GM21825 (cell line): ENCODE measurements around the gene COPS6.

Experiments used
- ATAC-seq: cut with Tn5 transposase; IDR thresholded peaks from one replicate; pipeline ENCODE4 v1.9.1; 2021; ENCODE audit warnings: mild to moderate bottlenecking, moderate library complexity; ENCODE audit not compliant: unreplicated experiment

COPS6 gene

DNA sequence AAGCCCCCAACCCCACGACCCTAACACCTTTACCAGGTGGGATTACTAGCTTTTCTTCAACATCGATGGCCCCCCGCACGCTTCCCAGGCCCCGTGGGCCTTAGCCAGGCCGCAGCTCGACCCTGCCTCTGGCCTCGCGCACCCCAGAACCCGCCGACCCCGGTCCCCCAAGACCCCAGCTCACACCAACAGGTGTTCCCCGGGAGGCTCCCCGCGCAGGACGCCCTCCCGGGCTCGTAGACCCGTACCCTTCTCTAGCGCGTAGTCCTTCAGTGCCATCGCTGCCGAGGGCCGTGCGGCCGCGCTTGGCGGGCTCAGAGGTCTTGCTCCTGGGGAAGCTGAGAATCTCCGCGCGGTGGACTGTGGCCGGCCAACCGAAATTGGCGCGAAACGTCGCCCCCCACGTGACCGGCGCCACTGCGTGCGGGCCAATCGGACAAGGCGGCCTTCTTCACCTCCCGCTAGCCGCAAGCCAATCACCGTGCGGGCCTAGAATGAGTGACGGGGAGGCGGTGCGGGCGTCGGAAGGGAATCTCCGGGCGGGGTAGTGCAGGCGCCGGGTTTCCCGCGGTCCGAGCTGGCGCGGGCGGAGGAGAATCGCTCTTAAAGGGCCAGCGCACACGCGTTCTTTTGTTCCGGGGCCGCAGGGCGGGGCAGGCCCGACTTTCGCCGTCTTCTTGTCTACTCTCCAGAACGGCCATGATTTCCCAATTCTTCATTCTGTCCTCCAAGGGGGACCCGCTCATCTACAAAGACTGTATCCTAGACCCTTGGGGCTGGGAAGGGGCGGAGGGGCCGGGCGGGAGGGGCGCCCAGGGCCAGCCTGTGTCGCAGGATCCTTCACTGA lies 12.5 kb downstream of the COPS6 start, which contains the start of the genes AP4M1 and MCM7:
TSS of gene AP4M1 (plus strand) at position 628 of the 847 bp plus-strand sequence. CDS start at position 700, 72 bp downstream.
TSS of gene MCM7 (minus strand) at position 382 of the 847 bp plus-strand sequence. CDS start at position 279, 103 bp downstream.
- ATAC-seq = peak; percentile 82

DNA sequence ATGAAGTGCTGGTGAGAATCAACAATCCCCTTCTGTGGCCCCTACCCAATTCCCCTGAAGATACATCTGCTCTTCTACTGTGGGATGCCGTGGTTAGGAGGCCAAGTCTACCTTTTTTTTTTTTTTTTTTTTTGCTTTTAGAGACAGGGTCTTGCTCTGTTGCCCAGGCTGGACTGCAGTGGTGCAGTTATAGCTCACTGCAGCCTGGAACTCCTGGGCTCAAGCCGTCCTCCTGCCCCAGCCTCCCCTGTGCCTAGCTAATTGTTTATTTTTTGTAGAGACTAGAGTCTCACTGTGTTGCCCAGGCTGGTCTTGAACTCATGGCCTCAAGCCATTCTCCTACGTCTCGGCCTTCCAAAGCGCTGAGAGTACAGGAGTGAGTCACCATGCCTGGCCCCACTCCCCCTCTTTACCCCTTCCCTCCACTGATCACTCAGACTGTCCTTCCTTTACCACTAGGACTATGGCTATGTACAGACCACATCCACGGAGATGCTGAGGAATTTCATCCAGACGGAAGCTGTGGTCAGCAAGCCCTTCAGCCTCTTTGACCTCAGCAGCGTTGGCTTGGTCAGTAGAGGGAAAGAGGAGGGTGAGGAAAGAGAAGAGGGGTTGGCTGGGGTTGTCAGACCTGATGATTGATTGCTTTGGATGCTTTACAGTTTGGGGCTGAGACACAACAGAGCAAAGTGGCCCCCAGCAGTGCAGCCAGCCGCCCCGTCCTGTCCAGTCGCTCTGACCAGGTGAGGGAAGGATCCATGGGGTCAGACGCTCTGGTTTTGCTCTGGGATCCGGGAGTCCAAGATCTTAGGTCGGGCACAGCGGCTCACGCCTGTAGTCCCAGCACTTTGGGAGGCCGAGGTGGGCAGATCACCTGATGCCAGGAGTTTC lies 14.4 kb downstream of the COPS6 start:
- no peak for ATAC-seq

DNA sequence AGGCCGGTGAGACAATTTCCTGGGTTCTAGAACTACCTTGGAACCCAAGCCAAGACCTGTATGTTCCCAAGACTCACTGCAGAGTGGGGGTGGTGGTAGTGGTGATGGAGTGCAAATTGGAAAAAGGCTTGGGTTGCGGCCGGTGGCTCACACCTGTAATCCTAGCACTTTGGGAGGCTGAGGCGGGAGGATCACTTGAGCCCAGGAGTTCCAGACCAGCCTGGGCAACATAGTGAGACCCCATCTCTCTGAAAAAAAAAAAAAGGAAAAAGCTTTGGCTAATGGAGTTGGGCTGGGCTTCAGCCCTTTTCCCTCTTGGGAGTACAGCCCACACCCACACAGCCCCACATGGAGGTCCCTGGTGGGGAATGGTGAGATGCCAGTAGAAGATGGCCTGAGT lies 16.8 kb downstream of the COPS6 start:
- no peak for ATAC-seq

DNA sequence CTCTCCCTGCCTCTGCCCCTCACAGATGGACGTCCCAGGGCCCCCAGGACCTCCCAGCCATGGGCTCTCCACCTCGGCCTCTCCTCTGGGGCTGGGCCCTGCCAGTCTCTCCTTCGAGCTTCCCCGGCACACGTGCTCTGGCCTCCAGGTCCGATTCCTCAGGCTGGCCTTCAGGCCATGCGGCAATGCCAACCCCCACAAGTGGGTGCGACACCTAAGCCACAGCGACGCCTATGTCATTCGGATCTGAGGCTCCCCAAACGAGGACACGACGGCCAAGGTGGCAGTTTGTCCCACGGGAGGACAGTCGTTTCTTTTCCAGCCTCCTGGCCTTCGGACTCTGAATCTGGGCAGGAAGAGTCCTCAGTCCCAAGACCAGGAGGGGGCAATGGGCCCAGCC lies 17.9 kb downstream of the COPS6 start:
- ATAC-seq = no peak

- ATAC-seq = no peak
Measured at GRCh38 chr7:100107125-100107737, 18.5 kb downstream of the COPS6 start.

DNA sequence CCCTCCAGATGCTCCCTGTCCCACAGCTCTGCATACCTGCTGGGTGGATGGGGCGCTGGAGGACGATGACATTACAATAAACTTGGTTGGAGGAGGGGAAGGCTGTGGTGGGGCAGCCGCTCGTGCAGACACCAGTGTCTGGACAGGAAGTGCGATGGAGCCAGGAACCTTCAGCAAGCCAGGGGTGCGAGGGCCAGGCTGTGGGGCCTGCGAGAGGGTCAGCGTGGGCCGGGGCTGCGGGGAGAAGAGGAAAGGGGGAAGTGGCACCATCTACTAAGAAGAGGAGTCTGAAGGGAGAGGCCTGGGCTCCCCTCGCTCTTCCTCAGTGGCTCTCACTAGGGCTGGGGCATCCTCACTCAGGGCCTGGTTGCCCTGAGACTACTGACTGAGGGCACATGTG lies 19.1 kb downstream of the COPS6 start:
- ATAC-seq = no peak

GRCh38 chr7:100109521-100110163 lies 20.9 kb downstream of the COPS6 start:
- ATAC-seq = no peak

- no peak for ATAC-seq
Measured at GRCh38 chr7:100111156-100111555, 22.4 kb downstream of the COPS6 start.

GRCh38 chr7:100111914-100112313 lies 23.1 kb downstream of the COPS6 start:
- no peak for ATAC-seq

DNA sequence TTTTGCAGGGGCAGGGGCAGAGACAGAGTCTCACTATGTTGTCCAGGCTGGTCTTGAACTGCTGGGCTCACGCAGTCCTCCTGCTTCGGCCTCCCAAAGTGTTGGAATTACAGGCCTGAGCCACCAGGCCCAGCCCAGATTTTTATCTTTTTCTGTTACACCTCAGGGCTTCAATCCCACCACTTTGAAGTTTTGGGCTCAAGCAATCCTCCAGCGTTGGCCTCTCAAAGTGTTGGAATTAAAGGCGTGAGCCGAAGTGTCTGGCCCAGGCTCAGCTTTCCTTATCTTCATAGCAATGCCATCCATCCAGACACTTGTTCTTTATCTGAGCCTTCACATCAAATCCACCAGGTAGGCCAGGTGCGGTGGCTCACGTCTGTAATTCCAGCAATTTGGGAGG lies 26.3 kb downstream of the COPS6 start:
- ATAC-seq = no peak

DNA sequence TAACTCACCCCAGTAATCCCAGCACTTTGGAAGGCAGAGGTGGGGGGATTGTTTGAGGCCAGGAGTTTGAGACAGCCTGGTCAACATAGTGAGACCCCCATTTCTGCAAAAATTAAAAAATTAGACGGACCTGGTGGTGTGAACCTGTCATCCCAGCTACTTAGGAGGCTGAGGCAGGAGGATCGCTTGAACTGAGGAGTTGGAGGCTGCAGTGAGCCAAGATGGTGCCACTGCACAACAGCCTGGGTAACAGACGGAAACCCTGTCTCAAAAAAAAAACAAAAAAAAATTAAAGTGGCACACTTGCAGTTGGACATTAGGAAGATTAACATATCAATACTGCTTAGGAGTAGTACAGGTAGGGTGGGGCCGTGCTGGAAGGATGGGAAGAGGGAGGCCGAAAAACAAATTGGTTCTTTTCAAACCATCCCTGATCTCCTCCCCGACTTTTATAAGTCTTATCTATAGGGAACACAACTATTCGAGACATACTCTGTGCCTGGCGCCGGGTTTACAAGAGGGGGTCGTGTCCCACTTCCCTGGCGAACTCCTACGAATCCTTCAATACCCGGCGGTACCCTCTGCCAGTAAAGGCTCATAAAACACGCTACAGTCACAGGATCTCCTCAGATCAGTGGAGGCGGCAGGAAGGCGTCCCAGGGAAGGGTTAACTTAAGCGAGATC lies 29.8 kb downstream of the COPS6 start:
- ATAC-seq = no peak

DNA sequence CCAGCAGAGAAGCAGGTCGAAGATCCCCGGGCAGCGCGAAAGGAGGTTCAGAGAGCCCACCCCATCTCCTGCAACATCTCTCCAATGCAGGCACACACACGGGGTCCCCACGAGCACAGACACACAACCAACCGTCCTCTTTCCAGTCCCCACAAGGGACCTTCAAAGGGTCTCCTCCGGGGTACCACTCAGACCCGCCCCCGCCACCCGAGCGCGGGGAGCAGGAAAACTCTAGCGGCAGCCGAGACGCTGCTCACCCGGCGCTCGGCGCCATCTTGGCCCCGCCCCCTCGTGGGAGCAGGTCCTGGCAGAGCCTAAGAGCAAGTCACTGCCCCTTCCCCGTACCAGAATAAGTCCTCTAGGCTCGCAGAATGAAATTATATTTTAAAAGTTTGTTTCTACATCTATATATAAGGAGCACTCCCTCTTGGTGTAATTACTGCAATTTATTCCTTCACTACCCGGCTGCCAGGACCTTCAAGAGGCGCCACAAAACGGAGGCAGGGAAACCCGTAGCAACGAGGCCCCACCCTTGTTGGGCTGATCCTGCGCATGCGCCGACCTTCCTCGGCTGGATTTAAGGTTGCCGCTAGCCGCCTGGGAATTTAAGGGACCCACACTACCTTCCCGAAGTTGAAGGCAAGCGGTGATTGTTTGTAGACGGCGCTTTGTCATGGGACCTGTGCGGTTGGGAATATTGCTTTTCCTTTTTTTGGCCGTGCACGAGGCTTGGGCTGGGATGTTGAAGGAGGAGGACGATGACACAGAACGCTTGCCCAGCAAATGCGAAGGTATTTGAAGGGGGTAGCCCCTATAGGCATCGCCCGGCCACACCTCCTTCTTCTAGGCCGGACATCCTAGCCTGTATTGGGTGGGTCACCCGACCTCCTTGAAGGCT lies 30.6 kb downstream of the COPS6 start, which contains the start of the genes CNPY4 and TAF6:
TSS of gene CNPY4 (plus strand) at position 563 of the 898 bp plus-strand sequence. CDS start at position 674, 111 bp downstream.
TSS of gene TAF6 (minus strand) at position 287 of the 898 bp plus-strand sequence. CDS start 5,149 bp downstream, outside the sequence.
- peak; percentile 66 for ATAC-seq

- ATAC-seq = peak; percentile 35
Measured at GRCh38 chr7:100119970-100120732, 31.4 kb downstream of the COPS6 start.

DNA sequence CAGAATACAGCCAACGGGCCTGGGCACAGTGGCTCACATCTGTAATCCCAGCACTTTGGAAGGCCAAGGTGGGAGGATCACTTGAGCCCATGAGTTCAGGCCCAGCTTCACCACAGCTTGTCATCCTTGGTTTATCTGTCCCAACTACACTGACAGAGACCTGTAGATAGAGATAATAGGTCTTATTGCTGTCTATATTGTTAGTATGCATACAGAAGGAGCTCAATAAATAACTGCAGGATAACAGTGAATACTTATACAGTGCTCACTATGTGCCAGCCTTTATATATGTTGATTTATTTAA lies 31.9 kb downstream of the COPS6 start:
- no peak for ATAC-seq

DNA sequence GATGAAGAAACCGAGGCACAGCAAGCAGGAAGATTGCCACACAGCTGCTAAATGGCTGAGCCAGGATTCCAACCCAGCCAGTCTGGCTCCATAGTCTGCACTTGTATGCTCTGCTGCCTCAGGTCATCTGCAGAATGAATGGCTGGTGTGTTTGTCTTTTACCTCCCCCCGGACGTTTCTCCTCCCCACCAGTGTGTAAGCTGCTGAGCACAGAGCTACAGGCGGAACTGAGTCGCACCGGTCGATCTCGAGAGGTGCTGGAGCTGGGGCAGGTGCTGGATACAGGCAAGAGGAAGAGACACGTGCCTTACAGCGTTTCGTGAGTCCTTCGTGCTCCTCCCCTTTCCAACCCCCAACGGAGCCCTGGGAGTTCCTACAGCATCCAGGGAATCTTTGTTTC lies 33.3 kb downstream of the COPS6 start:
- ATAC-seq = no peak

DNA sequence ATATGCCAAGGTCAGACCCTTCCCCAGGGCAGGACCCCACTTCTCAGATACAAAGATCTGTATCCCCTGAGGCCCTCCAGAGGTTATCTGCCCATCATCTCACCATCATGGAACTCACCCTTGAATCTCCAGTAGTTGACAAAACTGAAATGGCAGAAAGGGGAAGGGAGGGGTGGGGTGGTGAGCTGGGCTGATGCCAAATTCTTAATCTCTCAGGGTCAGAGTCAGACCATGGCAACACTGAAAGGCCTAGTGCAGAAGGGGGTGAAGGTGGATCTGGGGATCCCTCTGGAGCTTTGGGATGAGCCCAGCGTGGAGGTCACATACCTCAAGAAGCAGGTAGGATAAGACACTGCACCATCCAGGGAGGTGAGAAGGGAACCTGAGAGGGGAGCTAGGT lies 33.8 kb downstream of the COPS6 start:
- no peak for ATAC-seq

DNA sequence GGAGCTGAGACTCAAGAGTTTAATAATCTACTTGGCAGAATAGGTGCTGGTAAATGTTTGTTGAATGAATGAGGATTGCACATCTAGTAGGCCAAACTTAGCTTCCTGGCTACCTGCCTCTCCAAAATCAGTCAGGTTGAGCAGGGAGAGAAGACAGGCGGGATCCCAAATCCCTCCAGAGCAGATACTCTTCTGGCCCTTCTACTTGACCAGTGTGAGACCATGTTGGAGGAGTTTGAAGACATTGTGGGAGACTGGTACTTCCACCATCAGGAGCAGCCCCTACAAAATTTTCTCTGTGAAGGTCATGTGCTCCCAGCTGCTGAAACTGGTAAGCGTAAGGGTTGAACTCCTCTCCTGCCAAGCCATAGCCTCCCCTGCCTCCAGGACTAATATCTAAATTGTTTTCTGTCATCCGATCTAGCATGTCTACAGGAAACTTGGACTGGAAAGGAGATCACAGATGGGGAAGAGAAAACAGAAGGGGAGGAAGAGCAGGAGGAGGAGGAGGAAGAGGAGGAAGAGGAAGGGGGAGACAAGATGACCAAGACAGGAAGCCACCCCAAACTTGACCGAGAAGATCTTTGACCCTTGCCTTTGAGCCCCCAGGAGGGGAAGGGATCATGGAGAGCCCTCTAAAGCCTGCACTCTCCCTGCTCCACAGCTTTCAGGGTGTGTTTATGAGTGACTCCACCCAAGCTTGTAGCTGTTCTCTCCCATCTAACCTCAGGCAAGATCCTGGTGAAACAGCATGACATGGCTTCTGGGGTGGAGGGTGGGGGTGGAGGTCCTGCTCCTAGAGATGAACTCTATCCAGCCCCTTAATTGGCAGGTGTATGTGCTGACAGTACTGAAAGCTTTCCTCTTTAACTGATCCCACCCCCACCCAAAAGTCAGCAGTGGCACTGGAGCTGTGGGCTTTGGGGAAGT lies 35.8 kb downstream of the COPS6 start:
- ATAC-seq = no peak
